SK-N-SH (cell line): ENCODE results near the gene DYNC2LI1.

Experiments used
- EP300 ChIP-seq, 2 experiments: IDR thresholded peaks; 2 replicates each; pipeline versions ENCODE4 v1.4.0 to v1.6.1; 2012; ENCODE audit warnings: borderline replicate concordance in 1 of 2, low read depth in 1 of 2, low read length in 1 of 2
- MAX ChIP-seq: IDR thresholded peaks from 2 replicates; pipeline ENCODE4 v1.4.0; 2012; ENCODE audit warnings: low read depth
- MXI1 ChIP-seq: IDR thresholded peaks from 2 replicates; pipeline ENCODE4 v1.6.1; 2012; ENCODE audit warnings: mild to moderate bottlenecking, low read depth, low read length, improper control_type of control experiment
- NRF1 ChIP-seq: IDR thresholded peaks from 2 replicates; pipeline ENCODE4 v1.6.1; 2012; ENCODE audit warnings: low read depth, mild to moderate bottlenecking, low read length
- POLR2AphosphoS5 ChIP-seq: IDR thresholded peaks from 2 replicates; pipeline ENCODE4 v1.6.1; 2012; ENCODE audit warnings: low read depth, low read length
- RAD21 ChIP-seq: IDR thresholded peaks from 2 replicates; pipeline ENCODE4 v1.6.1; 2012; ENCODE audit warnings: mild to moderate bottlenecking, low read length
- RXRA ChIP-seq: IDR thresholded peaks from 2 replicates; pipeline ENCODE4 v1.4.0; 2012; ENCODE audit warnings: low read depth, mild to moderate bottlenecking, borderline replicate concordance
- SIN3A ChIP-seq: IDR thresholded peaks from 2 replicates; pipeline ENCODE4 v1.6.1; 2012; ENCODE audit warnings: low read depth, mild to moderate bottlenecking, low read length, moderate library complexity, borderline replicate concordance
- USF2 ChIP-seq: fragments of 150-350 bp; IDR thresholded peaks from 2 replicates; pipeline ENCODE4 v1.6.1; 2017; ENCODE audit warnings: antibody characterized with exemption, low read length, low read depth, borderline replicate concordance
- ZBTB33 ChIP-seq: IDR thresholded peaks from 2 replicates; pipeline ENCODE4 v1.4.0; 2012; ENCODE audit warnings: low read depth, borderline replicate concordance
- TF ChIP-seq, protein P1 (sequence below): IDR thresholded peaks from 2 replicates; pipeline ENCODE4 v1.6.1; 2012; ENCODE audit warnings: mild to moderate bottlenecking, low read depth, low read length, moderate library complexity
- TF ChIP-seq, protein P2 (sequence below): fragments of 200-600 bp; sonication (generic); IDR thresholded peaks from 2 replicates; pipeline ENCODE4 v1.6.1; 2017; ENCODE audit warnings: antibody characterized with exemption, mild to moderate bottlenecking, moderate library complexity

- TF ChIP-seq USF2: no peak
- no peak for TF ChIP-seq NRF1
- no peak for TF ChIP-seq MXI1
- no peak for TF ChIP-seq MAX
- TF ChIP-seq, protein P1, sequence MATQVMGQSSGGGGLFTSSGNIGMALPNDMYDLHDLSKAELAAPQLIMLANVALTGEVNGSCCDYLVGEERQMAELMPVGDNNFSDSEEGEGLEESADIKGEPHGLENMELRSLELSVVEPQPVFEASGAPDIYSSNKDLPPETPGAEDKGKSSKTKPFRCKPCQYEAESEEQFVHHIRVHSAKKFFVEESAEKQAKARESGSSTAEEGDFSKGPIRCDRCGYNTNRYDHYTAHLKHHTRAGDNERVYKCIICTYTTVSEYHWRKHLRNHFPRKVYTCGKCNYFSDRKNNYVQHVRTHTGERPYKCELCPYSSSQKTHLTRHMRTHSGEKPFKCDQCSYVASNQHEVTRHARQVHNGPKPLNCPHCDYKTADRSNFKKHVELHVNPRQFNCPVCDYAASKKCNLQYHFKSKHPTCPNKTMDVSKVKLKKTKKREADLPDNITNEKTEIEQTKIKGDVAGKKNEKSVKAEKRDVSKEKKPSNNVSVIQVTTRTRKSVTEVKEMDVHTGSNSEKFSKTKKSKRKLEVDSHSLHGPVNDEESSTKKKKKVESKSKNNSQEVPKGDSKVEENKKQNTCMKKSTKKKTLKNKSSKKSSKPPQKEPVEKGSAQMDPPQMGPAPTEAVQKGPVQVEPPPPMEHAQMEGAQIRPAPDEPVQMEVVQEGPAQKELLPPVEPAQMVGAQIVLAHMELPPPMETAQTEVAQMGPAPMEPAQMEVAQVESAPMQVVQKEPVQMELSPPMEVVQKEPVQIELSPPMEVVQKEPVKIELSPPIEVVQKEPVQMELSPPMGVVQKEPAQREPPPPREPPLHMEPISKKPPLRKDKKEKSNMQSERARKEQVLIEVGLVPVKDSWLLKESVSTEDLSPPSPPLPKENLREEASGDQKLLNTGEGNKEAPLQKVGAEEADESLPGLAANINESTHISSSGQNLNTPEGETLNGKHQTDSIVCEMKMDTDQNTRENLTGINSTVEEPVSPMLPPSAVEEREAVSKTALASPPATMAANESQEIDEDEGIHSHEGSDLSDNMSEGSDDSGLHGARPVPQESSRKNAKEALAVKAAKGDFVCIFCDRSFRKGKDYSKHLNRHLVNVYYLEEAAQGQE: no peak
- no peak for TF ChIP-seq ZBTB33
- TF ChIP-seq, protein P2, sequence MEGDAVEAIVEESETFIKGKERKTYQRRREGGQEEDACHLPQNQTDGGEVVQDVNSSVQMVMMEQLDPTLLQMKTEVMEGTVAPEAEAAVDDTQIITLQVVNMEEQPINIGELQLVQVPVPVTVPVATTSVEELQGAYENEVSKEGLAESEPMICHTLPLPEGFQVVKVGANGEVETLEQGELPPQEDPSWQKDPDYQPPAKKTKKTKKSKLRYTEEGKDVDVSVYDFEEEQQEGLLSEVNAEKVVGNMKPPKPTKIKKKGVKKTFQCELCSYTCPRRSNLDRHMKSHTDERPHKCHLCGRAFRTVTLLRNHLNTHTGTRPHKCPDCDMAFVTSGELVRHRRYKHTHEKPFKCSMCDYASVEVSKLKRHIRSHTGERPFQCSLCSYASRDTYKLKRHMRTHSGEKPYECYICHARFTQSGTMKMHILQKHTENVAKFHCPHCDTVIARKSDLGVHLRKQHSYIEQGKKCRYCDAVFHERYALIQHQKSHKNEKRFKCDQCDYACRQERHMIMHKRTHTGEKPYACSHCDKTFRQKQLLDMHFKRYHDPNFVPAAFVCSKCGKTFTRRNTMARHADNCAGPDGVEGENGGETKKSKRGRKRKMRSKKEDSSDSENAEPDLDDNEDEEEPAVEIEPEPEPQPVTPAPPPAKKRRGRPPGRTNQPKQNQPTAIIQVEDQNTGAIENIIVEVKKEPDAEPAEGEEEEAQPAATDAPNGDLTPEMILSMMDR: no peak
- no peak for TF ChIP-seq POLR2AphosphoS5
- TF ChIP-seq EP300 (IDR thresholded peaks at IDR 0.05; ENCODE audit: borderline replicate concordance in 1 of 2, low read depth in 1 of 2, low read length in 1 of 2): no peak
- no peak for TF ChIP-seq SIN3A
- no peak for TF ChIP-seq RAD21
- TF ChIP-seq RXRA: no peak
Observed at GRCh38 chr2:43729491-43730174, 44.2 kb upstream of the DYNC2LI1 start.
